CD14-positive monocyte (primary cell): ENCODE data around the gene FOXP1. TPM values are rescaled to one million over a fixed set of nuclear protein-coding genes. Genes with fewer than 3 reads are reported as not detected.

Experiments used
- DNase-seq, 3 donors: peaks; one replicate each; pipeline ENCODE4 v3.0.0-alpha.2; 2011 to 2022
- H2AFZ ChIP-seq: 2 replicates; pipeline ENCODE4 v1.6.0; 2012; ENCODE audit warnings: mild to moderate bottlenecking, low read depth, low read length, inconsistent platforms; ENCODE audit not compliant: insufficient read depth, poor library complexity, severe bottlenecking
- H3K27ac ChIP-seq, 2 donors: 1 replicate in 1 of 2; 2 replicates in 1 of 2; pipeline ENCODE4 v1.5.1; 2012 to 2013; ENCODE audit warnings: low read length in 2 of 2, control low read depth in 1 of 2, inconsistent platforms in 1 of 2, low read depth in 1 of 2, mild to moderate bottlenecking in 1 of 2
- H3K27me3 ChIP-seq, 2 donors: one replicate each; pipeline versions ENCODE4 v1.6.0 to v1.6.1; 2011 to 2013; ENCODE audit warnings: low read length in 2 of 2; ENCODE audit not compliant: control insufficient read depth in 2 of 2, insufficient read depth in 2 of 2
- H3K36me3 ChIP-seq, 2 donors: replicated peaks in 1 of 2; 1 replicate in 1 of 2; 2 replicates in 1 of 2; pipeline versions ENCODE4 v1.5.1 to v1.6.1; 2012 to 2013; ENCODE audit warnings: low read length in 2 of 2, control low read depth in 1 of 2, inconsistent platforms in 1 of 2, mild to moderate bottlenecking in 1 of 2; ENCODE audit not compliant: insufficient read depth in 2 of 2, control insufficient read depth in 1 of 2
- H3K4me1 ChIP-seq, 2 donors: 1 replicate in 1 of 2; 2 replicates in 1 of 2; pipeline versions ENCODE4 v1.5.1 to v1.6.1; 2012 to 2013; ENCODE audit warnings: low read length in 2 of 2, control low read depth in 1 of 2, inconsistent platforms in 1 of 2, mild to moderate bottlenecking in 1 of 2, moderate library complexity in 1 of 2; ENCODE audit not compliant: insufficient read depth in 2 of 2, control insufficient read depth in 1 of 2
- H3K4me2 ChIP-seq: replicated peaks from 2 replicates; pipeline ENCODE3; 2012; ENCODE audit warnings: low read length, moderate library complexity, mild to moderate bottlenecking; ENCODE audit not compliant: poor library complexity, severe bottlenecking; ENCODE audit errors: extremely low read depth
- H3K4me3 ChIP-seq, 3 experiments: fragments of 200-600 bp in 1 of 3; sonication (generic) in 1 of 3; replicated peaks in 1 of 3; 1 replicate in 2 of 3; 2 replicates in 1 of 3; pipeline ENCODE4 v1.5.1; 2011 to 2013; ENCODE audit warnings: low read length in 3 of 3, mild to moderate bottlenecking in 3 of 3, control low read depth in 2 of 3, low read depth in 2 of 3, inconsistent platforms in 1 of 3, moderate library complexity in 1 of 3
- H3K79me2 ChIP-seq: 2 replicates; pipeline ENCODE4 v1.6.0; 2012; ENCODE audit warnings: mild to moderate bottlenecking, control low read depth, inconsistent platforms, low read length, moderate library complexity; ENCODE audit not compliant: insufficient read depth
- H3K9ac ChIP-seq: 2 replicates; pipeline ENCODE4 v1.6.0; 2017; ENCODE audit warnings: low read length, mild to moderate bottlenecking; ENCODE audit not compliant: insufficient read depth, poor library complexity, severe bottlenecking
- H3K9me3 ChIP-seq, 2 donors: replicated peaks in 1 of 2; 1 replicate in 1 of 2; 2 replicates in 1 of 2; pipeline versions ENCODE4 v1.5.1 to v1.6.1; 2012 to 2013; ENCODE audit warnings: low read length in 2 of 2, control low read depth in 1 of 2; ENCODE audit not compliant: control insufficient read depth in 1 of 2, insufficient read depth in 1 of 2
- H4K20me1 ChIP-seq: 2 replicates; pipeline ENCODE4 v1.6.0; 2012; ENCODE audit warnings: mild to moderate bottlenecking, low read length, control low read depth, moderate library complexity; ENCODE audit not compliant: insufficient read depth
- H3K27ac Mint-ChIP-seq, 7 donors: one replicate each; pipeline ENCODE4 v1.8.0; 2020; ENCODE audit warnings: mild to moderate bottlenecking in 7 of 7, mixed read lengths in 7 of 7, moderate library complexity in 6 of 7, inconsistent platforms in 2 of 7
- H3K27me3 Mint-ChIP-seq, 3 donors: one replicate each; pipeline ENCODE4 v1.8.0; 2021 to 2022; ENCODE audit warnings: low read depth in 3 of 3, mild to moderate bottlenecking in 3 of 3, mixed read lengths in 3 of 3, moderate library complexity in 3 of 3, inconsistent platforms in 1 of 3
- H3K36me3 Mint-ChIP-seq, 2 donors: one replicate each; pipeline ENCODE4 v1.8.0; 2020; ENCODE audit warnings: mixed read lengths in 2 of 2, inconsistent platforms in 1 of 2, mild to moderate bottlenecking in 1 of 2
- H3K4me1 Mint-ChIP-seq: one replicate; pipeline ENCODE4 v1.8.0; 2020; ENCODE audit warnings: mild to moderate bottlenecking, mixed read lengths
- H3K4me3 Mint-ChIP-seq, 2 donors: one replicate each; pipeline ENCODE4 v1.8.0; 2020; ENCODE audit warnings: mild to moderate bottlenecking in 2 of 2, mixed read lengths in 2 of 2, moderate library complexity in 1 of 2
- H3K9me3 Mint-ChIP-seq, 7 donors: one replicate each; pipeline ENCODE4 v1.8.0; 2020 to 2022; ENCODE audit warnings: mixed read lengths in 7 of 7, mild to moderate bottlenecking in 6 of 7, moderate library complexity in 6 of 7, inconsistent platforms in 2 of 7
- CTCF ChIP-seq: fragments of 200-600 bp; IDR thresholded peaks from one replicate; pipeline ENCODE4 v1.8.0; 2022; ENCODE audit warnings: antibody characterized with exemption, mild to moderate bottlenecking
- WGBS: methylation state at CpG from one replicate; pipeline ENCODE4 v1.1.5; 2013; ENCODE audit warnings: missing lambda C conversion rate; ENCODE audit not compliant: insufficient coverage; 5-methylcytosine and 5-hydroxymethylcytosine counted together
- intact Hi-C, 2 donors: fragments of 100-400 bp; cut with micrococcal nuclease; formaldehyde crosslinking; loops; one replicate each; pipeline versions ENCODE4 v1.15.0 to v1.15.1; 2023
- polyA plus RNA-seq, 3 donors: library from polyadenylated mRNA; depleted of rRNA in 1 of 3; unstranded in 2 of 3; stranded (reverse) in 1 of 3; fragments of 300-500 nt in 2 of 3; fragments of >200 nt in 1 of 3; fragmentation: Illumina TruSeq in 2 of 3; gene quantifications; 1 replicate in 2 of 3; 2 replicates in 1 of 3; pipeline ENCODE4 v1.2.3, GENCODE V29; 2012 to 2021

Gene FOXP1
- polyA plus RNA-seq, 3 donors = 25.7 to 42.6 (median 27.8) TPM

DNA sequence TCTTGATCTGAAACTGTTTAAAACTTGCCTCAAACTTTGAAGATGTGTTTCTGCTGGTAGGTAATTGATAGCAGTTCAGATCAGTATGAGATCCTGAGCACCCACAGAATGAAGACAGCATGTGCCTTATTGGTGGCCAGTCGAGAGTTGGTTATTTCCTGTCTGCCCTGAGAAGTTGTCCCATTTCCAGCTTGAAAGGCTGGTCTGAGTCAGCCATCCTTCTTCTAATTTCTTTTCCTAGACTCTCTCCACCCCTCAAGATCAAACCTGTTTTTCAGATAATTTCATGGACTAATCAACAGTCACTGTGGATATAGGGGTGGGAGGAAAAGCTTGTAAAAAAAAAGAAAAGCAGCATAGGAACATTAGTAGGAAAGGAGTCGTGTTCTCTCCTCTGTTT is 464.4 kb downstream of the FOXP1 start:
- H2AFZ ChIP-seq = no peak overlapping the region
- H3K9ac ChIP-seq = no peak overlapping the region
- peaks cover 0 to 19% of the 10 kb centered on the region in 2 donors for H3K36me3 ChIP-seq
- peaks cover 12 to 19% of the 10 kb centered on the region in 2 donors for H3K36me3 Mint-ChIP-seq
- no peaks in the 10 kb centered on the region for H3K9me3 ChIP-seq
- H3K4me3 Mint-ChIP-seq = no peak overlapping the region
- H3K79me2 ChIP-seq = no peaks in the 10 kb centered on the region
- intact Hi-C loops = no loop called here
- H3K27ac Mint-ChIP-seq = peak overlapping the region in 1 of 7 donors; percentile 10
- WGBS = no CpG with 5 or more reads among the region's 2 CpGs
- H3K27ac ChIP-seq = no peak overlapping the region
- no peaks in the 10 kb centered on the region for H3K27me3 ChIP-seq
- H4K20me1 ChIP-seq = peaks cover 38% of the 10 kb centered on the region
- no peak for DNase-seq
- no peaks in the 10 kb centered on the region for H3K9me3 Mint-ChIP-seq
- no peaks in the 10 kb centered on the region for H3K27me3 Mint-ChIP-seq
- H3K4me1 Mint-ChIP-seq = no peaks in the 10 kb centered on the region
- no peaks in the 10 kb centered on the region for H3K4me1 ChIP-seq
- no peak overlapping the region for H3K4me3 ChIP-seq
- TF ChIP-seq CTCF = no peak
- no peak overlapping the region for H3K4me2 ChIP-seq

DNA sequence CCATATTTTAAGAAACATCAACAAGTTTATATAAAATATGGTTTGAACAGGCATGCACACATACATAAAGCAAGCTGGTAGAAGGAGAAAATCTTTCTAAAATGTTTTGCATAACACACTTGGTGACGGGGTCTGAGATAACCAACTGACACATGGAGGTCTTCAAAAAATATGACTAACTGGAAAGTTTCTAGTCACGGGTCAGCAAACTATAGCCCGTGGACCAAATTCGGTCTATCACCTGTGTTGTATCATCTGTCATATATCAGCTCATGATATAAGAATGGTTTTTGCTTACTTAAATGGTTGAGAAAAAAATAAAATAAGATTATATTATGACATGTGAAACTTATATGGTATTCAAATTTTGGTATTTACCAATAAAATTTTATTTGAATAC is 465.1 kb downstream of the FOXP1 start:
- TF ChIP-seq CTCF = no peak
- H3K9ac ChIP-seq = no peak overlapping the region
- H3K36me3 ChIP-seq = peaks cover 0 to 23% of the 10 kb centered on the region in 2 donors
- H3K27ac Mint-ChIP-seq = no peak overlapping the region
- H3K27me3 ChIP-seq = no peaks in the 10 kb centered on the region
- no peaks in the 10 kb centered on the region for H3K4me1 ChIP-seq
- intact Hi-C loops = no loop called here
- no peaks in the 10 kb centered on the region for H3K27me3 Mint-ChIP-seq
- H3K4me2 ChIP-seq = no peak overlapping the region
- 80% methylated on average over 1 of the region's 4 CpGs for WGBS
- H3K79me2 ChIP-seq = no peaks in the 10 kb centered on the region
- H3K4me3 ChIP-seq = no peak overlapping the region
- H3K4me1 Mint-ChIP-seq = no peaks in the 10 kb centered on the region
- no peaks in the 10 kb centered on the region for H3K9me3 Mint-ChIP-seq
- no peak overlapping the region for H2AFZ ChIP-seq
- no peak for DNase-seq
- no peaks in the 10 kb centered on the region for H3K9me3 ChIP-seq
- H4K20me1 ChIP-seq = peaks cover 40% of the 10 kb centered on the region
- no peak overlapping the region for H3K4me3 Mint-ChIP-seq
- H3K27ac ChIP-seq = no peak overlapping the region
- peaks cover 12 to 19% of the 10 kb centered on the region in 2 donors for H3K36me3 Mint-ChIP-seq
